ENCODE measurements around the gene NOL11. TPM values are rescaled to one million over a fixed set of nuclear protein-coding genes. Genes with fewer than 3 reads are reported as not detected.

Gene NOL11
- total RNA-seq, 2 donors from 2014 or later = 18.6 to 18.9 TPM

DNA sequence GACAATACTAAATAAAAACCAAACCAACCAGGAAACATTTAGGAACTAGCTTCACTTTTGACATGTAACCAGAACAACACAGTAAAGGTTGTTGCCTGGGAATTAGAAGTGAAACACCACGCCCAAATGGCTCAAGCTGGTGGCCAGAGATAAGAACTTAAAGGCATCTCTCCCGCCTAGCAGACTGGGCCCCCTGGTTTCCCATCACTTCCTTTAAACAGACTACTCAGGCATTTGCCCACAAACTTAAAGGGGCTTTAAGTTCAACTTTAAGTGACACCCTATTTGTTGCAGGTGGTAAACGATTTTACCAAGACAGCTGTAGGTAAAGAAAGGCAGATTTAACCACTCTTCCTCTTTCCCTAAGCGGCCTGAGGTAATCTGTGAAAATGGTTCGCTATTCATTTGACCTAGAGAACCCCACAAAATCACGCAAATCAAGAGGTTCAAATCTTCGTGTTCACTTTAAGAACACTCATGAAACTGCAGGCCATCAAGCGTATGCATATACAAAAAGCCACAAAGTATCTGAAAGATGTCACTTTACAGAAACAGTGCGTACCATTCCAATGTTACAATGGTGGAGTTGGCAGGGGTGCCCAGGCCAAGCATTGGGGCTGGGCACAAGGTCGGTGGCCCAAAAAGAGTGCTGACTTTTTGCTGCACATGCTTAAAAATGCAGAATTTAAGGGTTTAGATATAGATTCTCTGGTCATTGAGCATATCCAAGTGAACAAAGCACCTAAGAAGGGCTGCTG is 66.8 kb downstream of the NOL11 start:
- Histone ChIP-seq H3K27ac (no peak overlapping the region), H3K36me3 (no peaks in the 10 kb centered on the region), H3K4me1 (no peaks in the 10 kb centered on the region), H3K27me3 (no peaks in the 10 kb centered on the region), H3K4me3 (no peak overlapping the region), H3K9me3 (no peaks in the 10 kb centered on the region)
- no peak for TF ChIP-seq CTCF (IDR thresholded peaks at IDR 0.05)
- peak; percentile 59 for DNase-seq (ENCODE audit: low spot score)

- Histone ChIP-seq H3K4me1 (no peaks in the 10 kb centered on the region), H3K27ac (no peak overlapping the region), H3K4me3 (no peak overlapping the region), H3K36me3 (no peaks in the 10 kb centered on the region), H3K9me3 (no peaks in the 10 kb centered on the region), H3K27me3 (no peaks in the 10 kb centered on the region)
- DNase-seq (ENCODE audit: low spot score) = no peak
- TF ChIP-seq CTCF (IDR thresholded peaks at IDR 0.05) = no peak
Observed at GRCh38 chr17:67785122-67785477, 67.4 kb downstream of the NOL11 start.

- no peak for TF ChIP-seq CTCF (IDR thresholded peaks at IDR 0.05)
- H3K27me3 ChIP-seq = no peaks in the 10 kb centered on the region
- H3K4me1 ChIP-seq = no peaks in the 10 kb centered on the region
- H3K4me3 ChIP-seq = no peak overlapping the region
- H3K36me3 ChIP-seq = no peaks in the 10 kb centered on the region
- H3K27ac ChIP-seq = no peak overlapping the region
- no peak for DNase-seq (ENCODE audit: low spot score)
- no peaks in the 10 kb centered on the region for H3K9me3 ChIP-seq
Observed at GRCh38 chr17:67785504-67785903, 67.8 kb downstream of the NOL11 start.

Other genes with a start within 250 kb of the NOL11 start
- 10 to 100 TPM; 60.3 to 92.3 TPM for gene BPTF, start 107.6 kb downstream of the NOL11 start, total RNA-seq

Data from right atrium auricular region (tissue), 2 donors.